ENCODE results near the gene MATN4.
"Not testable (repeated sequence)": the region's sequence is repeated elsewhere in the genome, so short reads cannot be mapped to it uniquely, and the experiment has no call there.

The MATN4 gene

GRCh38 chr20:45308117-45308778, at the start of gene MATN4:
Gene MATN4 (minus strand): TSS chr20:45308299. CDS start chr20:45305582, 2,717 bp downstream.
- in situ Hi-C loops (cut with HindIII; ENCODE audit: low sequenced_read_pairs), result loop anchor here (5.0 kb wide), 2 partner anchors 69 to 206 kb away; partner anchors contain the start of genes KCNS1 and TP53TG5

- in situ Hi-C loops (cut with HindIII; ENCODE audit: low sequenced_read_pairs), result no loop called here
These were observed 47.3 kb upstream of the MATN4 start for GRCh38 chr20:45355209-45356084.

GRCh38 chr20:45354423-45355208, 46.5 kb upstream of the MATN4 start:
- in situ Hi-C loops (cut with HindIII; ENCODE audit: low sequenced_read_pairs), result no loop called here

- in situ Hi-C loops (cut with HindIII; ENCODE audit: low sequenced_read_pairs), result no loop called here
These were observed 45.6 kb upstream of the MATN4 start for GRCh38 chr20:45353746-45354145.

- in situ Hi-C loops (cut with HindIII; ENCODE audit: low sequenced_read_pairs), result no loop called here
These were observed 44.6 kb upstream of the MATN4 start for GRCh38 chr20:45352729-45353128.

GRCh38 chr20:45350795-45351194, 42.7 kb upstream of the MATN4 start:
- in situ Hi-C loops (cut with HindIII; ENCODE audit: low sequenced_read_pairs), result not testable (repeated sequence)

GRCh38 chr20:45350217-45350616, 42.1 kb upstream of the MATN4 start:
- in situ Hi-C loops (cut with HindIII; ENCODE audit: low sequenced_read_pairs), result no loop called here

GRCh38 chr20:45347936-45348778, 40.1 kb upstream of the MATN4 start, which contains the start of gene SDC4:
Gene SDC4 (minus strand): TSS chr20:45348424. CDS start chr20:45348384, 40 bp downstream.
- in situ Hi-C loops (cut with HindIII; ENCODE audit: low sequenced_read_pairs), result no loop called here

- in situ Hi-C loops (cut with HindIII; ENCODE audit: low sequenced_read_pairs), result no loop called here
These were observed 39.3 kb upstream of the MATN4 start for GRCh38 chr20:45347297-45347935.

GRCh38 chr20:45346851-45347250, 38.8 kb upstream of the MATN4 start:
- in situ Hi-C loops (cut with HindIII; ENCODE audit: low sequenced_read_pairs), result no loop called here

GRCh38 chr20:45346291-45346718, 38.2 kb upstream of the MATN4 start:
- in situ Hi-C loops (cut with HindIII; ENCODE audit: low sequenced_read_pairs), result no loop called here

GRCh38 chr20:45345104-45345936, 37.2 kb upstream of the MATN4 start:
- in situ Hi-C loops (cut with HindIII; ENCODE audit: low sequenced_read_pairs), result no loop called here

- in situ Hi-C loops (cut with HindIII; ENCODE audit: low sequenced_read_pairs), result no loop called here
These were observed 36.2 kb upstream of the MATN4 start for GRCh38 chr20:45344168-45344860.

GRCh38 chr20:45343532-45344167, 35.6 kb upstream of the MATN4 start:
- in situ Hi-C loops (cut with HindIII; ENCODE audit: low sequenced_read_pairs), result no loop called here

- in situ Hi-C loops (cut with HindIII; ENCODE audit: low sequenced_read_pairs), result no loop called here
These were observed 34.9 kb upstream of the MATN4 start for GRCh38 chr20:45342855-45343531.

- in situ Hi-C loops (cut with HindIII; ENCODE audit: low sequenced_read_pairs), result no loop called here
These were observed 34.1 kb upstream of the MATN4 start for GRCh38 chr20:45341939-45342854.
